ENCODE results near the gene MAN2A1.

The MAN2A1 gene

DNA sequence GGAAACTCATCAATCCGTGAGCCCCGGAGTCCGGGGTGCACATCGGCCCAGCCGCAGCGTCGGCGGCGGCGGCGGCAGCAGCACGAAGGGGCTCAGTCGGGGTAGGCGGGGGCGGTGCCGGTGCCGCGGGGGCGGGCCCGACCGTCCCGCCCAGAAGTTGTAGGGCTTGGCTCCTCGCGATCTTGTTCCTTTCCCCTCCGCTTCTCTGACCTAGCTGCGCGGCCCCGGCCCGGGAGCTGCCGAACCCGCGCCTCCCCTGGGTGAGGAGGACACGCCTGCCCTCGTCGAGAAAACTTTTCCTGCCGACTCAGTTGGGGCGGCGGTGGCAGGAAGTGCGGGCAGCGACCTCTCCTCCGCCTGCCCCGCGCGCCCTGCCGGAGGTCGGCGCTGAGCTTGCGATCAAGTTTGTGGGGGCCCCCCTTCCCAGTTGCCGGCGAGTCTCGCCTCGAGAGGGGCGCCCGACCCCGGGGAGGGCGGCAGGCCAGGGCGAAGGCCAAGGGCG, at the start of gene MAN2A1:
Gene MAN2A1 (plus strand): TSS at position 188 of the 502 bp plus-strand sequence. CDS start 491 bp downstream, outside the sequence.
- peak within 1 kb of the TSS; percentile 83 for H3K4me3 ChIP-seq (ENCODE audit: low read depth, low read length)
- TF ChIP-seq, protein P1, sequence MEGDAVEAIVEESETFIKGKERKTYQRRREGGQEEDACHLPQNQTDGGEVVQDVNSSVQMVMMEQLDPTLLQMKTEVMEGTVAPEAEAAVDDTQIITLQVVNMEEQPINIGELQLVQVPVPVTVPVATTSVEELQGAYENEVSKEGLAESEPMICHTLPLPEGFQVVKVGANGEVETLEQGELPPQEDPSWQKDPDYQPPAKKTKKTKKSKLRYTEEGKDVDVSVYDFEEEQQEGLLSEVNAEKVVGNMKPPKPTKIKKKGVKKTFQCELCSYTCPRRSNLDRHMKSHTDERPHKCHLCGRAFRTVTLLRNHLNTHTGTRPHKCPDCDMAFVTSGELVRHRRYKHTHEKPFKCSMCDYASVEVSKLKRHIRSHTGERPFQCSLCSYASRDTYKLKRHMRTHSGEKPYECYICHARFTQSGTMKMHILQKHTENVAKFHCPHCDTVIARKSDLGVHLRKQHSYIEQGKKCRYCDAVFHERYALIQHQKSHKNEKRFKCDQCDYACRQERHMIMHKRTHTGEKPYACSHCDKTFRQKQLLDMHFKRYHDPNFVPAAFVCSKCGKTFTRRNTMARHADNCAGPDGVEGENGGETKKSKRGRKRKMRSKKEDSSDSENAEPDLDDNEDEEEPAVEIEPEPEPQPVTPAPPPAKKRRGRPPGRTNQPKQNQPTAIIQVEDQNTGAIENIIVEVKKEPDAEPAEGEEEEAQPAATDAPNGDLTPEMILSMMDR (IDR thresholded peaks at IDR 0.05; ENCODE audit: low read depth, low read length, missing control alignments): no peak
- in situ Hi-C loops (cut with HindIII; ENCODE audit: low sequenced_read_pairs): no loop called here
- DNase-seq (ENCODE audit: low read depth): no peak

DNA sequence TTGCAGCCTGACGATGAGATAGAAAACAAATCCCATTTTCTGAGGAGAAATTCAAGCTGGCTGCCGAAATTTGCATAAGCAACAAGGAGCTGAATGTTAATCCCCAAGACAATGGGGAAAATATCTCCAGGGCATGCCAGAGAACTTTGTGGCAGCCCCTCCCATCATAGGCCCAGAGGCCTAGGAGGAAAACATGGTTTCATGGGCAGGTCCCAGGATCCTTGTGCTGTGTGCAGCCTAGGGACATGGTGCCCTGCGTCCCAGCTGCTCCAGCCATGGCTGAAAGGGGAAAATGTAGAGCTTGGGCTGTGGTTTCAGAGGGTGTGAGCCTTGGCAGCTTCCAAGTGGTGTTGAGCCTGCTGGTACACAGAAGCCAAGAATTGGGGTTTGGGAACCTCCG, 48.8 kb upstream of the MAN2A1 start:
- no peak overlapping the region for H3K4me3 ChIP-seq (ENCODE audit: low read depth, low read length)
- no peak for DNase-seq (ENCODE audit: low read depth)
- in situ Hi-C loops (cut with HindIII; ENCODE audit: low sequenced_read_pairs): no loop called here
- TF ChIP-seq, protein P1 (IDR thresholded peaks at IDR 0.05; ENCODE audit: low read depth, low read length, missing control alignments): no peak

DNA sequence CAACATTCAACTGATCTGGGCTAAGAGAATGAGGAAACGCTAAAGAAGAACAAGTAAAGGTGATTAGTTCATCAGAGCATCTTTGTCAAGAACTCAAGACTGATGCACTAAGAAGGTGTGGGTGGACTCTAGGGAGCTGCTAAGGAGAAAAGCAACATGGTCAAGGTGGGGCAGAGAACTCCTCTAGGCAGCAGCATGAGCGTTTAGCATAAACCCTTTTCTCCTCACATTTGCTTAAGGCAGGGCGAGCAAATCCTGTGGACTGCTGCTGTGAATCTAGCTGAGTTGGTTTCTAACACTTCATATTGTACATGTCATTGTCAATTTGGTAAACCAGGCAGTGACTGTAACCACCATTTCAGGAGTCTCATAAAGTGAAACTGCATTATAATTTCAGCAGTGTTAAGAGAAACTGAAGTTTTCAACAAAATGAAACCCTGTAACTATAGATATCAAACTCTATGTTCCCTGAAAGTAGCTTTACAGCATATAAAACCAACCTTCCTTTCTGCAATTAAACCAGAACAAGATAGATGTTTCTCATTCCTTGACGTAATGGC, 45.9 kb upstream of the MAN2A1 start:
- no peak for DNase-seq (ENCODE audit: low read depth)
- in situ Hi-C loops (cut with HindIII; ENCODE audit: low sequenced_read_pairs): no loop called here
- no peak overlapping the region for H3K4me3 ChIP-seq (ENCODE audit: low read depth, low read length)
- TF ChIP-seq, protein P1 (IDR thresholded peaks at IDR 0.05; ENCODE audit: low read depth, low read length, missing control alignments): no peak

DNA sequence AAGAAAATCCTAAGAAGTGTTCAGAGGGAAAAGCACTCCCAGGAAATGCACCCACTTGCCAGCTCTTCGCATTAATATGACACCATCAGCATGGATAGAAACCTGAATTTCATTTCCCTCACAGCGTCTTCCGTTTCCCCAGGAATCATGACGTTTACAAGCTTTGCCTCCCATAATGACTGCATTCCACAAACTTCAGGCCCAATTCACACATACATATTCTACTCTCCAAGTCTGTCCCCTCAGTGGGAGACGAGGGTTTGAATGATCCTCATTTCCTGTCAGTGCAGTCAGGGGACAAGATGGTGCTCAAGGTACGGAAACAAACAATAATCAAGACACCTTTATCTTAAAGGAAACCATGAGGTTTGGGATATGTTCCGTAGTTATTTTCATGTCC, 44.9 kb upstream of the MAN2A1 start:
- TF ChIP-seq, protein P1 (IDR thresholded peaks at IDR 0.05; ENCODE audit: low read depth, low read length, missing control alignments): no peak
- DNase-seq (ENCODE audit: low read depth): no peak
- in situ Hi-C loops (cut with HindIII; ENCODE audit: low sequenced_read_pairs): no loop called here
- H3K4me3 ChIP-seq (ENCODE audit: low read depth, low read length): no peak overlapping the region

DNA sequence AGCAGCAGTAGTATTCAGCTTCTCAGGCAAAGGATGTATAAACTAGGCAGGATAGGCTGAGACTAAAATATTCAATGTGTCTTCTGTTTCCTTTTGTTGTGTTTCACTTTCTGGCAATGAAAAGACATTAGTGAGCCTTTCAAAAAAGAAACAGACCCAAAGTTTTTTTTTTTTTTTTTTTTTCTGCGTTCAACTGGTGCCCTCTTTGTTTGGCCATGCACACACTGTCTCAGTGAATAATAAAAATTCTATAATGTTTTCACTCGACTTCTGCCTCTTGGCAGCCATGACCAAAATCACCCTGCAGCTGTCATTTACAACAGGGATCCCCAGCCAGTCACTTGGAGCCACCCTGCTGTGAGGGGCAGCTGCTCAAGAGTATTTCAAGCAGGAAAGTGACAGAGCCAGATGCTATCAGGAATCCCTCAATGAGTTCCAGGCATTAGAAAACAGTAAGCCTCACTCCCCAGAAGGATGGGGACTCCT, 44.0 kb upstream of the MAN2A1 start:
- TF ChIP-seq, protein P1 (IDR thresholded peaks at IDR 0.05; ENCODE audit: low read depth, low read length, missing control alignments): no peak
- peak; percentile 1 for DNase-seq (ENCODE audit: low read depth)
- H3K4me3 ChIP-seq (ENCODE audit: low read depth, low read length): no peak overlapping the region
- in situ Hi-C loops (cut with HindIII; ENCODE audit: low sequenced_read_pairs): no loop called here

DNA sequence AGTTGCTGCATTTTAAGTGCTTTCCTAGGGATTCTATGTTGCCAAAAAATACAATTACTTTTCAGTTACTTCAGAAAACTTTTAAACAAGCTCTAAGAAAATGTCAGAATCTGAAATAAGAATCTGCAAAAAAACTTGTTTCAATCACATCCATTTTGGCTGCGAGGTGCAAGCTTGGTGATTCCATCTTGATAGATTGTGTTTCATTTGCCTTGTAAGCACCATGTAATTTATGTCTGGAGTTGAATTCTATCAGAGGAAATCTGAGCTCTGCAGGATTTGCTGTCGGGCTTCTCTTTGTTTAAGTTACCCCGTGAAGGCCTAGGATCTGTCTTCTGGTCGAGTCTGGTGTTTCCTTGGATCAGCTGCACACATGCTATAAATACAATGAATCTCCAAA, 40.4 kb upstream of the MAN2A1 start:
- DNase-seq (ENCODE audit: low read depth): no peak
- TF ChIP-seq, protein P1 (IDR thresholded peaks at IDR 0.05; ENCODE audit: low read depth, low read length, missing control alignments): no peak
- in situ Hi-C loops (cut with HindIII; ENCODE audit: low sequenced_read_pairs): no loop called here
- H3K4me3 ChIP-seq (ENCODE audit: low read depth, low read length): no peak overlapping the region

All from astrocyte of the cerebellum (primary cell).